Non-pigmented ciliary epithelial cell (primary cell): ENCODE results near the gene PKNOX2.

Experiments used
- DNase-seq: peaks from one replicate; pipeline ENCODE4 v3.0.0-alpha.2; 2010; ENCODE audit warnings: low read depth

Gene PKNOX2

GRCh38 chr11:125413226-125413625 lies 248.7 kb downstream of the PKNOX2 start:
- no peak for DNase-seq

- DNase-seq = no peak
These were observed 249.6 kb downstream of the PKNOX2 start for GRCh38 chr11:125414121-125414520.

- DNase-seq = no peak
These were observed 252.7 kb downstream of the PKNOX2 start for GRCh38 chr11:125416981-125417935.

GRCh38 chr11:125418396-125418795 lies 253.8 kb downstream of the PKNOX2 start:
- no peak for DNase-seq

GRCh38 chr11:125422681-125423080 lies 258.1 kb downstream of the PKNOX2 start:
- DNase-seq = no peak

GRCh38 chr11:125423247-125423849 lies 258.8 kb downstream of the PKNOX2 start:
- DNase-seq = no peak

GRCh38 chr11:125425601-125426000 lies 261.1 kb downstream of the PKNOX2 start:
- no peak for DNase-seq

GRCh38 chr11:125426818-125427528 lies 262.4 kb downstream of the PKNOX2 start:
- DNase-seq = no peak

- DNase-seq = no peak
These were observed 264.1 kb downstream of the PKNOX2 start for GRCh38 chr11:125428486-125429173.

- DNase-seq = no peak
These were observed 264.7 kb downstream of the PKNOX2 start for GRCh38 chr11:125429174-125429707.

- no peak for DNase-seq
These were observed 265.5 kb downstream of the PKNOX2 start for GRCh38 chr11:125429807-125430678.

GRCh38 chr11:125431009-125431408 lies 266.5 kb downstream of the PKNOX2 start:
- no peak for DNase-seq

- no peak for DNase-seq
These were observed 266.9 kb downstream of the PKNOX2 start for GRCh38 chr11:125431481-125431880.

GRCh38 chr11:125433454-125434121 lies 269.0 kb downstream of the PKNOX2 start:
- peak; percentile 36 for DNase-seq

- DNase-seq = no peak
These were observed 271.1 kb downstream of the PKNOX2 start for GRCh38 chr11:125435461-125436238.

- DNase-seq = no peak
These were observed 277.3 kb downstream of the PKNOX2 start for GRCh38 chr11:125441648-125442410.

- DNase-seq = no peak
These were observed 278.4 kb downstream of the PKNOX2 start for GRCh38 chr11:125442946-125443345.

GRCh38 chr11:125443767-125444311 lies 279.3 kb downstream of the PKNOX2 start:
- no peak for DNase-seq
